Esophagus muscularis mucosa (tissue), 3 donors: ENCODE data around the gene PLEKHH1.

Source experiments
- POLR2AphosphoS5 ChIP-seq, 2 donors: sonication (generic); formaldehyde crosslinking; IDR thresholded peaks; one replicate each; pipeline ENCODE4 v1.6.1; 2017; ENCODE audit warnings: antibody characterized with exemption in 2 of 2
- TF ChIP-seq, protein P1 (sequence below), 3 experiments: fragments of 200-600 bp in 2 of 3; fragments of 450-650 bp in 1 of 3; sonication (generic) in 2 of 3; IDR thresholded peaks; one replicate each; pipeline ENCODE4 v1.5.1; 2017 to 2019; ENCODE audit warnings: antibody characterized with exemption in 3 of 3, mild to moderate bottlenecking in 2 of 3, moderate library complexity in 1 of 3

DNA sequence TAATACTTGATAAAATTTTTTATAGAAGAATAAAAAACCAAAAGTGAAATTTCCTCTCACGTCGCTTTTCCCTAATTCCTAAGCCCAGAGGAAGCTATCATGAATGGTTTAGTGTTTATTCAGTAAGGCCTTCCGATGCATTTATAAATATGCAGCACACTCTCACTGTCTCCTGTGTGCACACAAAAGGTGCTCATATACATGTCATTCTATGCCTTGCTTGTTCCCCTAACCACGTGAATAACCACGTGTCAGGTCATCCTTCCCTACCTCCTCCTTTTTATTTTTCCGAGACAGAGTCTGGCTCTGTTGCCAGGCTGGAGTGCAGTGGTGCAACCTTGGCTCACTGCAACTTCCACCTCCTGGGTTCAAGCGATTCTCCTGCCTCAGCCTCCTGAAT lies 37.4 kb downstream of the PLEKHH1 start:
- no peak for TF ChIP-seq POLR2AphosphoS5 (IDR thresholded peaks at IDR 0.05)
- TF ChIP-seq, protein P1, sequence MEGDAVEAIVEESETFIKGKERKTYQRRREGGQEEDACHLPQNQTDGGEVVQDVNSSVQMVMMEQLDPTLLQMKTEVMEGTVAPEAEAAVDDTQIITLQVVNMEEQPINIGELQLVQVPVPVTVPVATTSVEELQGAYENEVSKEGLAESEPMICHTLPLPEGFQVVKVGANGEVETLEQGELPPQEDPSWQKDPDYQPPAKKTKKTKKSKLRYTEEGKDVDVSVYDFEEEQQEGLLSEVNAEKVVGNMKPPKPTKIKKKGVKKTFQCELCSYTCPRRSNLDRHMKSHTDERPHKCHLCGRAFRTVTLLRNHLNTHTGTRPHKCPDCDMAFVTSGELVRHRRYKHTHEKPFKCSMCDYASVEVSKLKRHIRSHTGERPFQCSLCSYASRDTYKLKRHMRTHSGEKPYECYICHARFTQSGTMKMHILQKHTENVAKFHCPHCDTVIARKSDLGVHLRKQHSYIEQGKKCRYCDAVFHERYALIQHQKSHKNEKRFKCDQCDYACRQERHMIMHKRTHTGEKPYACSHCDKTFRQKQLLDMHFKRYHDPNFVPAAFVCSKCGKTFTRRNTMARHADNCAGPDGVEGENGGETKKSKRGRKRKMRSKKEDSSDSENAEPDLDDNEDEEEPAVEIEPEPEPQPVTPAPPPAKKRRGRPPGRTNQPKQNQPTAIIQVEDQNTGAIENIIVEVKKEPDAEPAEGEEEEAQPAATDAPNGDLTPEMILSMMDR (IDR thresholded peaks at IDR 0.05) = no peak
